GM10266 (cell line): ENCODE results near the gene SP2.

Experiments used
- DNase-seq: peaks from one replicate; pipeline ENCODE4 v3.0.0; 2012; ENCODE audit errors: extremely low spot score
- CTCF ChIP-seq: IDR thresholded peaks from 2 replicates; pipeline ENCODE4 v1.5.1; 2012; ENCODE audit warnings: mild to moderate bottlenecking, low read depth; ENCODE audit not compliant: control insufficient read depth, insufficient read depth; ENCODE audit errors: missing control alignments

Gene SP2

GRCh38 chr17:47872019-47872650 lies 23.9 kb upstream of the SP2 start:
- no peak for DNase-seq
- TF ChIP-seq CTCF = no peak

- TF ChIP-seq CTCF = no peak
- DNase-seq = no peak
These were observed 23.3 kb upstream of the SP2 start for GRCh38 chr17:47872651-47873161.

GRCh38 chr17:47873200-47874090 lies 22.6 kb upstream of the SP2 start:
- no peak for TF ChIP-seq CTCF
- no peak for DNase-seq

- DNase-seq = no peak
- TF ChIP-seq CTCF = no peak
These were observed 20.7 kb upstream of the SP2 start for GRCh38 chr17:47875011-47875985.

- no peak for DNase-seq
- no peak for TF ChIP-seq CTCF
These were observed 18.5 kb upstream of the SP2 start for GRCh38 chr17:47877368-47878034.

- no peak for DNase-seq
These were observed 17.6 kb upstream of the SP2 start for GRCh38 chr17:47878203-47879027.

More at GRCh38 chr17:47878203-47879027, 17.6 kb upstream of the SP2 start:
- no peak for TF ChIP-seq CTCF
